ENCODE measurements around the gene VSIG4.
A peak's percentile ranks its signal among the peaks of the same experiment; 100 is the strongest.

VSIG4 gene

DNA sequence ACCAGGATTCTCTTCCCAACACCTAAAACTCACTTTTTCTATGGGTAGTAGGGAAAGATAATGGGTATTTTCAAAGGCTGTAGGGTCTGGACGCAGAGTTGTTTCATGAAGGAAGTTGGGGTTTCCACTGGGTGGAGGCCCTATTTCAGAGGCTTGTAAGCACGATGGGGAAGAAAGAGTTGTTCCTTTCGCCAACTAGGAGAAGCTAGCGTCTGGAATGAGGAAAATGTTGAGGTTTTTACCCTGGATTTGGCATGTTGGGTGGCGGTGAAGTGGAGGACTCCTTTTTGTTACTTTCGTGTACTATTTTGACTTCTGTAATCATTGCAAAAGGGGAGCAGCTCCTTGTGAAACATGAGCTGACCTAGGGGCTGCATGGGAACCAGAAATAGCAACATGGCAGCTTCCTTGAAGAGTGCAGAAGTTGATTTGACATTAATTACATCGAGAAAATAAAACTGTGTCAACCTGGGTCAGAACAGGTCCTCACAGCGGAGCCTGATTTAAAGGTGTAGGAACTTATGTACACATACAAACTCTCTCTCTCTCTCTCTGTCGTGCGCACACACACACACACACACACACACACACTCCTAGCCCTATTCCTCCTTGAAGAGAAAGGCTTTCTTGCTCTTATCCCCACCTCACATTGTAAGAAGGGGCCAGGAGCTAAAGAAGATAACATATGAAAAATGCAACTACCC is 19.1 kb downstream of the VSIG4 start:
- no peak for DNase-seq (ENCODE audit: low read depth)

DNA sequence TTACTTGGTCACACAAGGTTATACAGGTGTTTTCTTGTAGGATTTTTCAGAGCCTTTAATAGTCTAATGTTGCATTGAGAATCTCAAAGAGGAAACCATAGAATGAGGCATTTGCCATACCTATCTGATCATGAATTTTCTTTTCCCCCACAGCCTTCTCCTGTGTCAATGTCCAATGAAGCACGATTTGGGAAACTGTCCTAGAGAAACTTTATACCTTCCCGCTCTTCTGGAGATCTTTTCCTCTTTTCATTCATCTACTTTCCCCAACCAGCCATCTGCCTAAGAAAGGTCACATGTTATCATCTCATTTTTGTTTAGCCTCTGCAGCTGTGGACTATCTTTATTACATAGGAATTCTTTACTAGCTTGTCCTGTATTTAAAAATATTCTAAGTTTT is 19.9 kb downstream of the VSIG4 start:
- no peak for DNase-seq (ENCODE audit: low read depth)
- no peak overlapping the region for H3K4me3 ChIP-seq (ENCODE audit: low read depth, low read length)
- TF ChIP-seq, protein P1, sequence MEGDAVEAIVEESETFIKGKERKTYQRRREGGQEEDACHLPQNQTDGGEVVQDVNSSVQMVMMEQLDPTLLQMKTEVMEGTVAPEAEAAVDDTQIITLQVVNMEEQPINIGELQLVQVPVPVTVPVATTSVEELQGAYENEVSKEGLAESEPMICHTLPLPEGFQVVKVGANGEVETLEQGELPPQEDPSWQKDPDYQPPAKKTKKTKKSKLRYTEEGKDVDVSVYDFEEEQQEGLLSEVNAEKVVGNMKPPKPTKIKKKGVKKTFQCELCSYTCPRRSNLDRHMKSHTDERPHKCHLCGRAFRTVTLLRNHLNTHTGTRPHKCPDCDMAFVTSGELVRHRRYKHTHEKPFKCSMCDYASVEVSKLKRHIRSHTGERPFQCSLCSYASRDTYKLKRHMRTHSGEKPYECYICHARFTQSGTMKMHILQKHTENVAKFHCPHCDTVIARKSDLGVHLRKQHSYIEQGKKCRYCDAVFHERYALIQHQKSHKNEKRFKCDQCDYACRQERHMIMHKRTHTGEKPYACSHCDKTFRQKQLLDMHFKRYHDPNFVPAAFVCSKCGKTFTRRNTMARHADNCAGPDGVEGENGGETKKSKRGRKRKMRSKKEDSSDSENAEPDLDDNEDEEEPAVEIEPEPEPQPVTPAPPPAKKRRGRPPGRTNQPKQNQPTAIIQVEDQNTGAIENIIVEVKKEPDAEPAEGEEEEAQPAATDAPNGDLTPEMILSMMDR (IDR thresholded peaks at IDR 0.05; ENCODE audit: control insufficient read depth, extremely low read depth, insufficient read depth) = no peak

More for the DNA sequence above, 19.1 kb downstream of the VSIG4 start:
- no peak overlapping the region for H3K4me3 ChIP-seq (ENCODE audit: low read depth, low read length)
- TF ChIP-seq, protein P1 (IDR thresholded peaks at IDR 0.05; ENCODE audit: control insufficient read depth, extremely low read depth, insufficient read depth) = no peak

DNA sequence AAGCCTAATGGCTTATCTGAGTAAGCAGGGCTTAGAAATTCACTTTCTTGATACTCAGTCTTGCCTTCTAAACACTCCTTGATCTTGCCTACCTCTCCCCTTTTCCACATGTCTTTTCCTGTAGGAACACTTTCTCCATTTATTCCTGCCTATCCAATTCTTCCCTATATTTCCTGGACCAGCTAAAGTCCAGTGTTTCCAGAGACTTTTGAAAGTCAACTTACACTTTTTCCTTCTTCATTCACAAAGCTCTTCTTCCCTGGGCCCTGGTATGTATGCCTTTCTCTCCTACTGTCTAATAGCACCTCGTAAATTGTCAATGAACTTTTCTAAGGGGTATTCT is 20.6 kb downstream of the VSIG4 start:
- TF ChIP-seq, protein P1 (IDR thresholded peaks at IDR 0.05; ENCODE audit: control insufficient read depth, extremely low read depth, insufficient read depth) = no peak
- H3K4me3 ChIP-seq (ENCODE audit: low read depth, low read length) = no peak overlapping the region

DNA sequence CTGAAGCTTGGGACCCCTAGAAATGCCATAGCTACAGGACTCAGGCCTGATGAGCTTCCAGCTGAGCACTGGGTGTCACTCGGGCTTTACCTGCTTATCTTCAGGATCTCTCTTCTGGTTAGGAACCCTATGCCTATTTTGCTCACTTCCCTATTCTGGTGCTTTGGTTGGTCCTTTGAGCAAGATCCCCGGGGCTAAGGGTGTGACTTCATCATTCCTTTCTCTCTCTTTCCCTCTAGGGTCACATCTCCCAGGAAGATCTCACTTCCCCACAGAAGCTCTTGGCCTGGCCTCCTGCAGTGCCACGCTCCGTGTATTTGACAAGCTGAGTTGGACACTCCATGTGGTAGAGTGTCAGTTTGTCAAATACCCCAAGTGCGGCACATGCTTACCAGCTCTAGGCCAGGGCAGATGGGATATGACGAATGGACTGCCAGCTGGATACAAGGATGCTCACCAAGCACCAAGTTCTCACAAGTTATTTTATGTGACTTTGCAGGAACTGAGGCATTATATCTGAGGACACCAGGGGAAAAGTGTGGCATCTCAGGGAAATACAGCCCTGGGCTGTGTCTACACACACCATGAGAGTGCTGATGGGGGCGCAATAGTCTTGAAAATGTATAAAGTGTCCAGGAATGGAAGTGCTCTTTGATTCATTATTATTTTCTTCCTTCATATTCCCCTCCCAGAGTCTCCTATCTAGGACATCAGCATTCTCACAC is 21.1 kb downstream of the VSIG4 start:
- no peak for DNase-seq (ENCODE audit: low read depth)
- TF ChIP-seq, protein P1 (IDR thresholded peaks at IDR 0.05; ENCODE audit: control insufficient read depth, extremely low read depth, insufficient read depth) = no peak
- no peak overlapping the region for H3K4me3 ChIP-seq (ENCODE audit: low read depth, low read length)

More for the DNA sequence above, 20.6 kb downstream of the VSIG4 start:
- DNase-seq (ENCODE audit: low read depth) = no peak

DNA sequence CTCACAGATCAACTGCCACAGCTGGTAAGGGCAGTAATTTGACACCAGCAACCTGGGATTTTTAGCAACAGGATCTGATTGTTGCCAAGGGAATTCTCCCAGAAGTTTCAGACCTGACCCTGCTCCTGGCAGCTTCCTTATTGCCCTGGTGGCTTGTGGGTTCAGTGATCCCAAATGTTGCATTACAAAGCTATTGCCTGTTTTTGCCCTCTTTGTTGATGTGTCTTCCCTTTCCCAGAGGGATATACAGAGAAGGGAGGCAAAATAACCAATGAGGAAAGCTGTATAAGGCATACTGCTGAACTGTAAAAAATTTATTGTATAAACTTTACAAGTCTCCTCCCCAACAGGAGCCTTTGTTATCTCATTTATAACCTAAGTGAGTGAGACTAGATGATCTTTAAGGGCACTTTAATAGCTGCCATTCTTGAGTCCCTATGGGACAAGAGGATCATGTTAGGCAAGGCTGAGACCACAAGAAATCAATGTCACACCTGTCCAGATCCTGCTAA is 22.2 kb downstream of the VSIG4 start:
- TF ChIP-seq, protein P1 (IDR thresholded peaks at IDR 0.05; ENCODE audit: control insufficient read depth, extremely low read depth, insufficient read depth) = no peak
- no peak overlapping the region for H3K4me3 ChIP-seq (ENCODE audit: low read depth, low read length)
- peak; percentile 61 for DNase-seq (ENCODE audit: low read depth)

DNA sequence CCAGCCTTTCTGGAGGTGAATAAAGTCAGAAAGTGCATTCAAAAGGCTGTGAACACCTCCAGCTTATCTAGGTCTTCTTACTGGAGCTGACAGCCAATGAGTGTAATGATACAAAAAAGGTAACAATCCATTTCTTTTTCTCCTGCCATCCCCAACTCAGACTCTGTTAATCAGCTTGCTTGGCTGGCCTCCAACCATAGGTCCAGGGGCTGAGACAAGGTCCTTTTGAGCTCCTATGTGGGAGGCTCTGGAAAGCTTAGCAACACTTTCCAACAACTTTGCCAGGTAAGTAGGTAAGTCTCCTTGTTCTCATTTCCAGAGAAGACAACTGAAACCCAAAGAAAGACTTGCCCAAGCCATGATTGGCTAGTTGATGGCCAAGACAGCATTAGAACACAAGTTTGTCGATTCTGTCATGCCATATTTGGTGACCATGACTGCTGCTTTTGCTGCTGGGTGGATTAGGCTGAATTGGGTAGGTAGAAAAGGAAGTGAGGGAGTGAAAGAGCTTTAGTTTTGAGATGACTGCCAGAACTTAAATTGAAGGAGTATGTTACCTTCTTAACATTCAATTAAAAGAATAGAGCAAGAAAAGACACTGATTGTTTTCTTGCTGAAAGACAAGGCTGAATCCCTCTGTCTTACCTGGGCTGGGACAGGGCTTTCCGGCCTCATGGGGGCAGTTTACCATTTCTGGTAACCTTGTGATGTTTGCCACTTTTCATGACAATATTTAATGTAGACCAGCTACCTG is 22.8 kb downstream of the VSIG4 start:
- DNase-seq (ENCODE audit: low read depth) = no peak
- no peak overlapping the region for H3K4me3 ChIP-seq (ENCODE audit: low read depth, low read length)
- TF ChIP-seq, protein P1 (IDR thresholded peaks at IDR 0.05; ENCODE audit: control insufficient read depth, extremely low read depth, insufficient read depth) = 0 out of 2 replicates have a peak, but pooled peaks have one; percentile 15
